LNCAP (cell line): Measurements from ENCODE around the gene GUK1.
A peak's percentile ranks its signal among the peaks of the same experiment; 100 is the strongest.

Experiments
- TF ChIP-seq, protein P1 (sequence below): fragments of 450-650 bp; IDR thresholded peaks from 2 replicates; pipeline ENCODE4 v1.5.1; 2017; ENCODE audit warnings: mild to moderate bottlenecking

Gene GUK1, protein sequence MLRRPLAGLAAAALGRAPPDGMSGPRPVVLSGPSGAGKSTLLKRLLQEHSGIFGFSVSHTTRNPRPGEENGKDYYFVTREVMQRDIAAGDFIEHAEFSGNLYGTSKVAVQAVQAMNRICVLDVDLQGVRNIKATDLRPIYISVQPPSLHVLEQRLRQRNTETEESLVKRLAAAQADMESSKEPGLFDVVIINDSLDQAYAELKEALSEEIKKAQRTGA

GRCh38 chr1:228139931-228140723 is at the start of gene GUK1:
Gene GUK1 (plus strand): TSS chr1:228140279. CDS start chr1:228140303, 24 bp downstream.
- TF ChIP-seq, protein P1, sequence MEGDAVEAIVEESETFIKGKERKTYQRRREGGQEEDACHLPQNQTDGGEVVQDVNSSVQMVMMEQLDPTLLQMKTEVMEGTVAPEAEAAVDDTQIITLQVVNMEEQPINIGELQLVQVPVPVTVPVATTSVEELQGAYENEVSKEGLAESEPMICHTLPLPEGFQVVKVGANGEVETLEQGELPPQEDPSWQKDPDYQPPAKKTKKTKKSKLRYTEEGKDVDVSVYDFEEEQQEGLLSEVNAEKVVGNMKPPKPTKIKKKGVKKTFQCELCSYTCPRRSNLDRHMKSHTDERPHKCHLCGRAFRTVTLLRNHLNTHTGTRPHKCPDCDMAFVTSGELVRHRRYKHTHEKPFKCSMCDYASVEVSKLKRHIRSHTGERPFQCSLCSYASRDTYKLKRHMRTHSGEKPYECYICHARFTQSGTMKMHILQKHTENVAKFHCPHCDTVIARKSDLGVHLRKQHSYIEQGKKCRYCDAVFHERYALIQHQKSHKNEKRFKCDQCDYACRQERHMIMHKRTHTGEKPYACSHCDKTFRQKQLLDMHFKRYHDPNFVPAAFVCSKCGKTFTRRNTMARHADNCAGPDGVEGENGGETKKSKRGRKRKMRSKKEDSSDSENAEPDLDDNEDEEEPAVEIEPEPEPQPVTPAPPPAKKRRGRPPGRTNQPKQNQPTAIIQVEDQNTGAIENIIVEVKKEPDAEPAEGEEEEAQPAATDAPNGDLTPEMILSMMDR: peak; percentile 29; the same call in 1 of the 2 replicates

- TF ChIP-seq, protein P1: no peak
These were observed 49.4 kb upstream of the GUK1 start for GRCh38 chr1:228090613-228091081.

GRCh38 chr1:228091084-228091483 is 49.0 kb upstream of the GUK1 start:
- TF ChIP-seq, protein P1: no peak

DNA sequence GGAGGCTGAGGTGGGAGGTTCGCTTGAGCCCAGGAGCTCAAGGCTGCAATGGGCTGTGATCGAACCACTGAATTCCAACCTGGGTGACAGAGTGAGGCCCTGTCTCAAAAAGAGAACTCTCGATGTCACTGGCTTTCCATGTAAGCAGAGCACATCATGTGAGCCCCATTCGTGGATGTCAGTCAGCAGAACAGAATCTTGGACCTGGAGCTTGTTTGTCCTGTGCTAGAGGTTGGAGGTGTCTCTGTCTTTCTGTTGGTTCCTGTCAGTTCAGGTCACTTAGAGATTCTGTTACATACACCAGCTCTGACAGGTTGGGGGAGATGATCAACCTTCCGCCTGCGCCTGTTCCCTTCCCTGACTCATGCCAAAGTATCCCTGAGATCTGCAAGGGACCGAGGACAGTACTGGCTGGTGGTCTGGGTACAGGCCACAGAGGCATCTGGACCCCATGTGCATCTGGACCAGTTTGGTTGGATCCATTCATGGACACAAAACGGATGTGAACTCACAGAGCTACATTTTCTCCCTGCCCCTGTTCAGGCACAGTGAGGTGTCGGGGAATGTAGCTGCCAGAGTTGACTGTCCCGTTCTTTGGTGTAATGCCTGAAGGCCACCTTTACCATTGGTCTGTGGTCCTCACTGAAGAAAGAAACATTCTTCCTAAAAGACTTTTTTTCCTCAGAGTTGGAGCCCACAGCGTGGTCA is 47.6 kb upstream of the GUK1 start:
- TF ChIP-seq, protein P1: no peak

DNA sequence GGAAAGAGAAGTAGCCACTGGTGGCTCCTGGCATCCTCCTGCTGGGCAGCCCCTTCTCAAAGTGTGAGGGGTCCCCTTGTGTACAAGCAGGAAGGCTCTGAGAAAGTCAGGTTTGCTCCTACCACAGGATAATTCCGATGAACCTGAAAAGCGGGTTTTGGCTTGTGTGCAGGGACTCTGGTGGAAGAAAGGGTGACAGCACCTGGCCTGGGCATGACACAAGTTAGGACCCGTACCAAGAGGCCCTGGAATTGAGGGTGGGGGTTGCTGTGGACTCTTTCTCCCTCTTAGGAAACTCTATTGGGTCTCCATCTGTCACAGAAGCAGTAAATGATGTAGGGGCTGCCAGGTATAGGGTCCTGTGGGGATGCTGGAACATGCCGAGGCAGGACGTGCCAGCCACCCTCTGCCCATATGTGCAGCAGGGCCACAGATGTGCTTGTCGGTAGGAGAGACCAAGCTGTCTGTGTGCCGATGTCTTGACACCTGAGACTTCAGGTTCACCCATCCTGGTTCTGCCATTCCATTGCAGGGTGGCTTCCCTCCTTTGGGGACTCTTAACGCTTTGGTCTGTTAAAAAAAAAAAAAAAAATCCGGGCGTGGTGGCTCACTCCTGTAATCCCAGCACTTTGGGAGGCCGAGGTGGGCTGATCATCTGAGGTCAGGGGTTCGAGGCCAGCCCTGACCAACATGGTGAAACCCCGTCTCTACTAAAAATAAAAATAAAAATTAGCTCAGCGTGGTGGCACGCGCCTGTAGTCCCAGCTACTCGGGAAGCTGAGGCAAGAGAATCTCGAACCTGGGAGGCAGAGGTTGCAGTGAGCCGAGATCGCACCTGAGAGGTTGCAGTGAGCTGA is 46.8 kb upstream of the GUK1 start:
- TF ChIP-seq, protein P1: no peak

GRCh38 chr1:228094432-228095016 is 45.6 kb upstream of the GUK1 start:
- TF ChIP-seq, protein P1: no peak
